ENCODE measurements around the gene HTR3A.

HTR3A gene

GRCh38 chr11:113989381-113989780, 14.5 kb downstream of the HTR3A start:
- H3K79me2 ChIP-seq (ENCODE audit: insufficient read depth, low read length): no peaks in the 10 kb centered on the region
- H3K36me3 ChIP-seq (ENCODE audit: insufficient read depth, low read length): no peaks in the 10 kb centered on the region
- H4K20me1 ChIP-seq (ENCODE audit: insufficient read depth, low read length): peaks cover 4% of the 10 kb centered on the region
- no peaks in the 10 kb centered on the region for H3K4me1 ChIP-seq (ENCODE audit: insufficient read depth, low read length)
- no peak overlapping the region for H3K4me2 ChIP-seq (ENCODE audit: insufficient read depth, low read length)
- no peak overlapping the region for H2AFZ ChIP-seq (ENCODE audit: low read depth, low read length)
- H3K27ac ChIP-seq (ENCODE audit: low read length): no peak overlapping the region
- ATAC-seq (ENCODE audit: insufficient read depth, low read depth): no peak
- H3K9me3 ChIP-seq (ENCODE audit: insufficient read depth, low read length, severe bottlenecking): no peaks in the 10 kb centered on the region
- H3K27me3 ChIP-seq (ENCODE audit: insufficient read depth, low read length, poor library complexity): no peaks in the 10 kb centered on the region
- no peak overlapping the region for H3K4me3 ChIP-seq (ENCODE audit: low read depth in 1 of 2, low read length in 2 of 2)
- TF ChIP-seq EZH2 (IDR thresholded peaks at IDR 0.05; ENCODE audit: borderline replicate concordance, low read depth, low read length, severe bottlenecking): no peak
- TF ChIP-seq, protein P1, sequence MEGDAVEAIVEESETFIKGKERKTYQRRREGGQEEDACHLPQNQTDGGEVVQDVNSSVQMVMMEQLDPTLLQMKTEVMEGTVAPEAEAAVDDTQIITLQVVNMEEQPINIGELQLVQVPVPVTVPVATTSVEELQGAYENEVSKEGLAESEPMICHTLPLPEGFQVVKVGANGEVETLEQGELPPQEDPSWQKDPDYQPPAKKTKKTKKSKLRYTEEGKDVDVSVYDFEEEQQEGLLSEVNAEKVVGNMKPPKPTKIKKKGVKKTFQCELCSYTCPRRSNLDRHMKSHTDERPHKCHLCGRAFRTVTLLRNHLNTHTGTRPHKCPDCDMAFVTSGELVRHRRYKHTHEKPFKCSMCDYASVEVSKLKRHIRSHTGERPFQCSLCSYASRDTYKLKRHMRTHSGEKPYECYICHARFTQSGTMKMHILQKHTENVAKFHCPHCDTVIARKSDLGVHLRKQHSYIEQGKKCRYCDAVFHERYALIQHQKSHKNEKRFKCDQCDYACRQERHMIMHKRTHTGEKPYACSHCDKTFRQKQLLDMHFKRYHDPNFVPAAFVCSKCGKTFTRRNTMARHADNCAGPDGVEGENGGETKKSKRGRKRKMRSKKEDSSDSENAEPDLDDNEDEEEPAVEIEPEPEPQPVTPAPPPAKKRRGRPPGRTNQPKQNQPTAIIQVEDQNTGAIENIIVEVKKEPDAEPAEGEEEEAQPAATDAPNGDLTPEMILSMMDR (IDR thresholded peaks at IDR 0.05; ENCODE audit: borderline replicate concordance, extremely low read depth, low read length, poor library complexity, severe bottlenecking): no peak
- DNase-seq: no peak
- H3K9ac ChIP-seq (ENCODE audit: low read depth, low read length): no peak overlapping the region

DNA sequence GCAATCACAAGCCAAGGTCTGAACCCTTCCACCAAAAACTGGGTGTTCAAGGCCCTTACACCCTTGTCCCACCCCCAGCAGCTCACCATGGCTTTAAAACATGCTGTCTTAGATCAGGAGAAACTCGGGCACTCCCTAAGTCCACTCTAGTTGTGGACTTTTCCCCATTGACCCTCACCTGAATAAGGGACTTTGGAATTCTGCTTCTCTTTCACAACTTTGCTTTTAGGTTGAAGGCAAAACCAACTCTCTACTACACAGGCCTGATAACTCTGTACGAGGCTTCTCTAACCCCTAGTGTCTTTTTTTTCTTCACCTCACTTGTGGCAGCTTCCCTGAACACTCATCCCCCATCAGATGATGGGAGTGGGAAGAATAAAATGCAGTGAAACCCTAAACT, 15.0 kb downstream of the HTR3A start:
- H3K27me3 ChIP-seq (ENCODE audit: insufficient read depth, low read length, poor library complexity): no peaks in the 10 kb centered on the region
- no peaks in the 10 kb centered on the region for H3K4me1 ChIP-seq (ENCODE audit: insufficient read depth, low read length)
- DNase-seq (no peak), ATAC-seq (ENCODE audit: insufficient read depth, low read depth) (no peak)
- no peak for TF ChIP-seq EZH2 (IDR thresholded peaks at IDR 0.05; ENCODE audit: borderline replicate concordance, low read depth, low read length, severe bottlenecking)
- TF ChIP-seq, protein P1 (IDR thresholded peaks at IDR 0.05; ENCODE audit: borderline replicate concordance, extremely low read depth, low read length, poor library complexity, severe bottlenecking): no peak
- no peak overlapping the region for H3K9ac ChIP-seq (ENCODE audit: low read depth, low read length)
- H3K36me3 ChIP-seq (ENCODE audit: insufficient read depth, low read length): no peaks in the 10 kb centered on the region
- no peak overlapping the region for H3K27ac ChIP-seq (ENCODE audit: low read length)
- H3K79me2 ChIP-seq (ENCODE audit: insufficient read depth, low read length): no peaks in the 10 kb centered on the region
- no peak overlapping the region for H3K4me2 ChIP-seq (ENCODE audit: insufficient read depth, low read length)
- no peaks in the 10 kb centered on the region for H3K9me3 ChIP-seq (ENCODE audit: insufficient read depth, low read length, severe bottlenecking)
- peaks cover 9% of the 10 kb centered on the region for H4K20me1 ChIP-seq (ENCODE audit: insufficient read depth, low read length)
- no peak overlapping the region for H2AFZ ChIP-seq (ENCODE audit: low read depth, low read length)
- no peak overlapping the region for H3K4me3 ChIP-seq (ENCODE audit: low read depth in 1 of 2, low read length in 2 of 2)

DNA sequence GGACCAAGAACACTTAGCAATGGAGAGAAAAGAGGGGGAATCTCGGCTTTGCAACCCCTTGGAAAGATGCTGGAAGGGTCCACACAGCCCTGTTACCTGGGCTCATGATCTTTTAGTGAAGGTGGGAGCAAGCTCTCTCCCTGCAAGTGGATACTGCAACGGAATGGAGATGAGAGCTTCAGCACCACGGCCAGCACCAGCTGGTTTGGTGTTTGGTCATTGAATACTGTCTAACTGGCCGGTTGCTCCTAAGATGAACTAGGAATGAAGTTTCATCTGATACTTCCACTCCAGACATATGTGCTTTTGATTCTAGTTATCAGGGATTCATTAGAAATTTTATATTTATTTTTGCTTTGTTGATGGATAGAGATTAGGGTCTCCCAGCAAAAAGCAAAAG, 16.3 kb downstream of the HTR3A start:
- DNase-seq: peak; percentile 40
- no peak overlapping the region for H2AFZ ChIP-seq (ENCODE audit: low read depth, low read length)
- no peak overlapping the region for H3K27ac ChIP-seq (ENCODE audit: low read length)

More for the DNA sequence above, 16.3 kb downstream of the HTR3A start:
- Histone ChIP-seq H4K20me1 (ENCODE audit: insufficient read depth, low read length) (peaks cover 10% of the 10 kb centered on the region), H3K4me1 (ENCODE audit: insufficient read depth, low read length) (no peaks in the 10 kb centered on the region), H3K9me3 (ENCODE audit: insufficient read depth, low read length, severe bottlenecking) (no peaks in the 10 kb centered on the region), H3K79me2 (ENCODE audit: insufficient read depth, low read length) (no peaks in the 10 kb centered on the region), H3K4me2 (ENCODE audit: insufficient read depth, low read length) (no peak overlapping the region), H3K4me3 (ENCODE audit: low read depth in 1 of 2, low read length in 2 of 2) (no peak overlapping the region), H3K27me3 (ENCODE audit: insufficient read depth, low read length, poor library complexity) (no peaks in the 10 kb centered on the region), H3K9ac (ENCODE audit: low read depth, low read length) (no peak overlapping the region), H3K36me3 (ENCODE audit: insufficient read depth, low read length) (no peaks in the 10 kb centered on the region)
- ATAC-seq (ENCODE audit: insufficient read depth, low read depth): no peak
- TF ChIP-seq, protein P1 (IDR thresholded peaks at IDR 0.05; ENCODE audit: borderline replicate concordance, extremely low read depth, low read length, poor library complexity, severe bottlenecking): no peak
- no peak for TF ChIP-seq EZH2 (IDR thresholded peaks at IDR 0.05; ENCODE audit: borderline replicate concordance, low read depth, low read length, severe bottlenecking)
